Activated naive CD4-positive, alpha-beta T cell treated with anti-CD3 and anti-CD28 coated beads, Interleukin-2, amount 10 ng/mL, durations not matched to agents 7 days and 5 days (primary cell): Measurements from ENCODE around the gene SH2D2A.
A peak's percentile ranks its signal among the peaks of the same experiment; 100 is the strongest.

ENCODE experiments used
- CTCF ChIA-PET: fragments of 350-600 bp; sonication (Branson Sonifier 250); formaldehyde crosslinking; loops from one replicate; lab custom pipeline; 2021; ENCODE audit warnings: antibody characterized with exemption; lab: Charles Lee
- DNase-seq: peaks from one replicate; pipeline ENCODE4 v3.0.0-alpha.2; 2020
- H3K27ac Mint-ChIP-seq: one replicate; pipeline ENCODE4 v1.8.0; 2021; ENCODE audit warnings: mild to moderate bottlenecking, moderate library complexity, mixed read lengths
- H3K27me3 Mint-ChIP-seq: one replicate; pipeline ENCODE4 v1.8.0; 2021; ENCODE audit warnings: mild to moderate bottlenecking, mixed read lengths
- H3K36me3 Mint-ChIP-seq: one replicate; pipeline ENCODE4 v1.8.0; 2021; ENCODE audit warnings: mixed read lengths
- H3K4me1 Mint-ChIP-seq: one replicate; pipeline ENCODE4 v1.8.0; 2021; ENCODE audit warnings: mixed read lengths
- H3K4me3 Mint-ChIP-seq: one replicate; pipeline ENCODE4 v1.8.0; 2021; ENCODE audit warnings: mild to moderate bottlenecking, moderate library complexity, mixed read lengths
- H3K9me3 Mint-ChIP-seq: one replicate; pipeline ENCODE4 v1.8.0; 2021; ENCODE audit warnings: mixed read lengths

SH2D2A gene

DNA sequence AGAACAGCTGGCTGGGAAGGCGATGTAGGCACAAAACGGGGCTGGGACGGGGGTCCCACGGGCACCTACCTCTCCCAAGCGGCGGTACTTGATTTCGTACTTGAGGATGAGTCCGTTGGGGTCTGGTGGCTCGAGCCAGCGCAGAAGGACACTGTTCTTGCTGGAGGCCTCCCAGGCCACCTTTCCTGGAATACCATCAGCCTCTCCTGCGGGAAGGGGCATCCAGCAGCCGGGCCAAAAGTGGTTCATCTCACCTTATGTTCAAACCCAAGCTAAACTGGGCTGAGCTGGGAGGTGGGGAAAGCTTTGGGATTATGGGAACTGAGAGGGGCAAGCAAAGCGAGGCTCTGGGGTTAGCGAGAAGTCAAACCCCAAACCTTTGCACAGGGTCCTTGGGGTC is 28.0 kb upstream of the SH2D2A start:
- CTCF ChIA-PET, result interaction anchor here (1.3 to 1.7 kb wide), 2 partner anchors 14 to 15 kb away, joined by 3 to 5 read pairs; no protein-coding TSS in a partner anchor
- Mint-ChIP-seq H3K27me3 (peaks cover 99% of the 10 kb centered on the region), H3K36me3 (peaks cover 2% of the 10 kb centered on the region), H3K9me3 (no peaks in the 10 kb centered on the region), H3K27ac (no peak overlapping the region), H3K4me3 (no peak overlapping the region), H3K4me1 (peaks cover 38% of the 10 kb centered on the region)
- DNase-seq, result no peak

DNA sequence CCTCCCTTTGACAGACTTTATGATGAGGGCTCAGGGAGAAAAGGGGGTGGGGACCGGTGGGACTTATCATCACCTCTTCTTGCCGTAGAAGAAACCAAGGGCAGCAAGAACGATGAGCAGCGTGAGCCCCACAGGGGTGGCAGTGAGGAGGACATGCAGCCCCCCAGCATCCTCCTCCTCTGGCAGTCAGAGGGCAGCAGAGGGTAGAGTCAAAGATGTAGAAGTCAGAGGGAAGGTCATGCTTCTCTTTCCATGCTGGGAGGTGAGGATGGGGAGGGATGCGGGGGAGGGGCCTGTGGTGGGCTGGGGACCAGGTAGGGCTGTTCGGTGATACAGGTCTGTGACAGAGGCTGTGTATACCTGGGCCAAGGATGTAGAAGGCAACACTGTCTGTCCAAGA is 27.5 kb upstream of the SH2D2A start:
- DNase-seq, result no peak
- no peak overlapping the region for H3K4me3 Mint-ChIP-seq
- H3K4me1 Mint-ChIP-seq, result peaks cover 33% of the 10 kb centered on the region
- peaks cover 2% of the 10 kb centered on the region for H3K36me3 Mint-ChIP-seq
- H3K27me3 Mint-ChIP-seq, result peaks cover 99% of the 10 kb centered on the region
- H3K27ac Mint-ChIP-seq, result no peak overlapping the region
- CTCF ChIA-PET, result interaction anchor here (1.3 to 1.8 kb wide), 2 partner anchors 16 kb away, joined by 5 to 7 read pairs; no protein-coding TSS in a partner anchor
- H3K9me3 Mint-ChIP-seq, result no peaks in the 10 kb centered on the region

DNA sequence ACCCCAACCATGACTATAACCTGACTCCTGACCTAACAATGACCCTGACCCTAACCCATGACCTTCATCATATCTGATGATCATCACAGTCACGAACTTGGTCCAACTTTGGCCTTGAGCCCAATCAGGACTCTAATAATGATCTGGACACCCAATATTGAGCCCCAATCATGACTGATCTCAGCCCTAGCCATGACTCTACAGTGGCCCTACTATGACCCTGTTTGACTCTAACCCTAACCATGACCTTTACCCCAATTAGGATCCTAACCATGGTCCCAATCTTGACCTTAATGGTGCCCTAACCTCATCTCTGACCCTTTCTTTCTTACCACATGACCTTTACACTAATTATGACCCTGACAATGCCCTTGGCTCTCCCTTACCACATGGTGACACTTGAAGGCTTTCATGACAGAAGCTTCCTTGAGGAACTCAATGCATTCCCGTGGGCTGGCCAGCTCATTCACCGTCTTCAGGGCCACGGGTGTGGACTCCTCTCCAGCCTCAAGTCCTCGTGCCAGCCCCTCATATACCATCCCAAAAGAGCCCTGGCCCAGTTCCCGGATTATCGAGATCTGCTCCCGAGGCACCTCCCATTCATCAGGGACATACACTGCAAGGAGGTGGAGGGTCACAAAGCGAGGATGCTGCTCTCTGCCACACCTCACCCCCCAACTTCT is 26.1 kb upstream of the SH2D2A start:
- Mint-ChIP-seq H3K27me3 (peaks cover 90% of the 10 kb centered on the region), H3K27ac (no peak overlapping the region), H3K36me3 (peaks cover 2% of the 10 kb centered on the region), H3K4me1 (peaks cover 25% of the 10 kb centered on the region), H3K9me3 (no peaks in the 10 kb centered on the region), H3K4me3 (no peak overlapping the region)
- DNase-seq, result no peak
- CTCF ChIA-PET, result interaction anchor here (1.8 kb wide), 1 partner anchor 17 kb away, joined by 7 read pairs; no protein-coding TSS in a partner anchor

DNA sequence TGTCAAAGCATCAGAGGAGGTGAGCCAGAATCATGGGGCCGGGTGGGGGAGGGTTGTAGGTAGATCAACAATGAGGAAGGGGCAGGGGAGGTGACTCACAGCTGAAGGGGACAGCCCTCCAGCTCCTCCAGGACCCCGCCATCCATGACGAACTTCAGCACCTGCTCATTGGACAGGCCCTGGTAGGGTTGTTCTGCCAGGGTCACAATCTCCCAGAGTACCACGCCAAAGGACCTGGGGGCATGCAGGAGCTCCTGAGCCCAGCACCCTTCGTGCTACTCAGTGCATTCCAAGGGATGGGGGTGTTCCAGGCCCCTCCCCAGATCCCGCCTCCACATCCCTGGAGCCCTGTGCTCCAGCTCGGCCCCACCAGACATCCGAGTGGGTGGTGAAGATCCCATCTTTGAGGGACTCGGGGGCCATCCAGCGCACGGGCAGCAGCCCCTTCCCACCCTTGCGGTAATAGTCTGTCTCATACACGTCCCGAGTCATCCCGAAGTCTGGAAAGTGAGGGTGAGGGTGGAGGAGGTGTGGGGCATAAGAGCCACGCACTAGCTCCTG is 24.7 kb upstream of the SH2D2A start:
- peaks cover 2% of the 10 kb centered on the region for H3K36me3 Mint-ChIP-seq
- H3K4me3 Mint-ChIP-seq, result no peak overlapping the region
- H3K4me1 Mint-ChIP-seq, result peaks cover 32% of the 10 kb centered on the region
- no peak overlapping the region for H3K27ac Mint-ChIP-seq
- no peaks in the 10 kb centered on the region for H3K9me3 Mint-ChIP-seq
- DNase-seq, result no peak
- CTCF ChIA-PET, result interaction anchor here (0.9 to 2.1 kb wide), 6 partner anchors 14 to 49 kb away, joined by 3 to 15 read pairs (median 3); partner anchors contain the start of gene NTRK1
- H3K27me3 Mint-ChIP-seq, result peaks cover 88% of the 10 kb centered on the region

DNA sequence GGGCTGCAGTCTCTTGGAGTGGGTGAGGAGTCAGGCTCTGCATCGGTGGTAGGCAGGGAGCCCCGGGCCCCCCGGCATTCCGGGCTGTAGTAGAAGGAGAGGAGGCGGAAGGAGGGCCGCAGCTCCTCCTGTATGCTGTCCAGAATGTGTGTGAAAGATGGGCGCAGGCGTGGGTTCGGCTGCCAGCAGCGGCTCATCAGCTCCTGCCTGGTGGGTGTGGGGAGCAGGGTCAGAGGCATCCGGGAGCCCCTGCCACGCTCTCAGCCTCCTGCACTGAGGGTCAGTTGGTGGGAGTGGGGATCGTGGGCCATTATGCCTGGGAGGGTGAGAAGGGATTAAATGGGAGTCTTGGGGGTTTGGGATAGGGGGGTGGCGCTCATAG is 24.2 kb upstream of the SH2D2A start:
- Mint-ChIP-seq H3K9me3 (no peaks in the 10 kb centered on the region), H3K27me3 (peaks cover 88% of the 10 kb centered on the region), H3K36me3 (peaks cover 2% of the 10 kb centered on the region), H3K4me1 (peaks cover 32% of the 10 kb centered on the region), H3K27ac (no peak overlapping the region), H3K4me3 (no peak overlapping the region)
- no peak for DNase-seq
- CTCF ChIA-PET, result interaction anchor here (1.1 to 2.1 kb wide), 3 partner anchors 15 to 43 kb away, joined by 3 to 15 read pairs (median 3); partner anchors contain the start of gene NTRK1

DNA sequence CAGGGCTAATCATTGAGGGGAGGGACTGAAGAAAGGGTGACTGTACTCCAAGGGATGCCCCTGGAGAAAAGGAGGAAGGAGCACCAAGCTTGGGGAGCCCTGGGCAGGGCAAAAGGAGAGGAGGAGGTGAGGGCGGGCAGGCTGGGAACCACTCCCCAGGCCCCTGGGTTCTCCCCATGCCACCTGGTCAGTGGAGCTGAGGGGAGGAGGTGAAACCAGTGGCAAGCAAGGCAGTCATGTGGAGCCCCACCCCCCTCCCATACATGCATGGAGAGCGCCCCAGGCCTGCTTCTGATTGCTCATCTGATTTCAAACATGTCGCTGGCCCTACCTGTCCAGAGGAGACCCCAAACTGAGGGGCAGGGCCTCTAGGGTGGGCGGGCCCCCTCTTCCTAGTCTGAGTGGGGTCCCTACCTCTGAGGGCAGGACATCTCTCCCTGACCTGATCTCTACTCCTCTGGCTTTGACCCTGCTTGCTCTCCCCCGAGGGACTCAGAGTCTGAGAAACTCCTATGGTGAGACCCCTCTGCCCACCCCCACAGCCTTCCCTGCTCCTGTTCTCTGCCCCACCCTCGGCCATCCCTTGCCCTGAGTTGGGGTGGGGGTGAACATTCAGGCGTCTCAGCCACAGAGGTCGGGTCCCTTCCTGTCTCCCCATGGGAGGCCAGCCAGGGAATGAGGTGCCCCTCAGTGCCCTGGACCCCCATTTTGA is 23.7 kb upstream of the SH2D2A start:
- CTCF ChIA-PET, result interaction anchor here (2.1 kb wide), 1 partner anchor 20 kb away, joined by 15 read pairs; the partner anchor contains the start of gene NTRK1

DNA sequence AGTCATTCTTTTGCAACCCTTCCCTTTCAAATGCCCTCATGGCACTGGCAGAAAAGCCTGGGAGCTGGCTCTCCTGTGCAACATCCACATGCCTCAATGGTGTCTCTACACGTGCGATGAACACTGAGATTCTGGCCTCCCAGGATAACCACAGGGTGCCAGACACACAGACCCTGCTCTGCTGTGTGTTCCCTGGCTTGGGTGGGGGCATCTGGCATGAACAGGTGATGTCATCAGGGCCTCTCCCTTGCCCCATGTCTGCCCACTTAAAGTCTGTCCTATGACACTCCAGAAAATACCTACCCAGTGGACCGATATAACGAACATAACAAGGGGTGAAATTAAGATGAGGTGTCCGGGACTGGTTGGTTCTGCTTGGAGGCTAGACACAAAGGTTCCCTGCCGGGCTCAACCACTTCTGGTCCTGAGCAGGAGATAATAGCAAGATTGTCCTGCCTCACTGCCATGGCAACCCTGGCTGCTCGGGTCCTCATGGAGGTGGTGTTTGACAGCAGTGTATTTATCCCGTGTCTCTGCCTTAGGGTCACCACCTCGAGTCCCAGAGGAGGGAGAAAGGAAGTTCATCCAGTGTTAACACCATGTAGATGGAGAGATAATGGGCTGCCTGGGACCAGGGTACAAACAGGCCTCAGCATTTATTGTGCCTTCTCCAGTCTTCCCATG is 22.9 kb upstream of the SH2D2A start:
- H3K27ac Mint-ChIP-seq, result no peak overlapping the region
- CTCF ChIA-PET, result interaction anchor here (0.6 to 6.6 kb wide), 21 partner anchors 9 to 113 kb away, joined by 3 to 191 read pairs (median 10); partner anchors contain the start of genes INSRR, NTRK1, PEAR1 and SH2D2A
- peaks cover 31% of the 10 kb centered on the region for H3K4me1 Mint-ChIP-seq
- no peak for DNase-seq
- no peak overlapping the region for H3K4me3 Mint-ChIP-seq
- no peaks in the 10 kb centered on the region for H3K9me3 Mint-ChIP-seq
- H3K27me3 Mint-ChIP-seq, result peaks cover 82% of the 10 kb centered on the region
- H3K36me3 Mint-ChIP-seq, result no peaks in the 10 kb centered on the region

More for the DNA sequence above, 23.7 kb upstream of the SH2D2A start:
- Mint-ChIP-seq H3K4me3 (no peak overlapping the region), H3K27ac (no peak overlapping the region), H3K36me3 (peaks cover 2% of the 10 kb centered on the region), H3K9me3 (no peaks in the 10 kb centered on the region), H3K4me1 (peaks cover 34% of the 10 kb centered on the region), H3K27me3 (peaks cover 86% of the 10 kb centered on the region)
- DNase-seq, result no peak

DNA sequence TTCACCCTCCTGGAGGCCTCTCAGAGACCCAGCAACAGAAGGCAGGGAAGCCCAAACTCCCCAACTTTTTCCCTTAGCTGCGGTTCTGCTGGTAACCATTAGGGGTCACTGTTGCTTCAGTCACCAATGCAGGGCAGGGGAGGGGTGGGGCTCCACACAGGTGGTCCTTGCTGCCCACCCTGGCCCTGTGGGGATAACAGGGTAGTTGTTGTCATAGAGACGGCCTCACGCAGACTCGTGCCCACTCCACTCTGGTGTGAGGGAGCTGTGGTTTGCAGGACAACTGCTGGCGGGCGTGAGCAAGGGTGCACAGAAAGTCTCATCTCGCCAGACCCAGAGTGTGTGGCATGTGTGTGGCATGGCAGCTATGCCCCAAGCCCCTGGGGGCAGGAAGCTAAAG is 22.3 kb upstream of the SH2D2A start:
- peak; percentile 66 for DNase-seq
- Mint-ChIP-seq H3K27me3 (peaks cover 82% of the 10 kb centered on the region), H3K4me1 (peaks cover 34% of the 10 kb centered on the region), H3K4me3 (no peak overlapping the region), H3K9me3 (no peaks in the 10 kb centered on the region), H3K36me3 (no peaks in the 10 kb centered on the region), H3K27ac (no peak overlapping the region)
- CTCF ChIA-PET, result interaction anchor here (0.6 to 6.6 kb wide), 26 partner anchors 9 to 132 kb away, joined by 3 to 191 read pairs (median 5); partner anchors contain the start of genes INSRR, NTRK1, PEAR1 and SH2D2A

DNA sequence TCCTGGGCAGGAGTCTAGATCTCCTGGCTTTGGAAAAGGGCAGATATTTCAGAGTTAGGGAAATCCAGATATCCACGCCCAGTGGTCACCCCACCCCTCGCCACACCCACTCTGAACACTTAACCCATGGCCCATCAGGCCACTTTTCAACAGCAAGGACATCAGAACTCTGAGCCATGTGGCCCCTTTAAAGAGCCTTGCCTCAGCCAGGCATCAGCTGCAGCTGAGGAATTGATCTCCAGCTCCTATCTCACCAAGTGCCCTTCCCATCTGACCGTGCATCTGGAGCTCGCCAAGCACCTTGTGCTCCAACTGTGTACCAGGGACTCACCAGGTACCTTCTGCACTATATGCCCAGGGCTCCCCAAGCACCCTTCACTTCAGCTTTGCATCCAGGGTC is 20.2 kb upstream of the SH2D2A start:
- no peaks in the 10 kb centered on the region for H3K36me3 Mint-ChIP-seq
- H3K27ac Mint-ChIP-seq, result no peak overlapping the region
- peaks cover 38% of the 10 kb centered on the region for H3K4me1 Mint-ChIP-seq
- no peak overlapping the region for H3K4me3 Mint-ChIP-seq
- CTCF ChIA-PET, result interaction anchor here (1.3 to 6.6 kb wide), 9 partner anchors 8 to 147 kb away, joined by 3 to 191 read pairs (median 43); partner anchors contain the start of genes INSRR, NTRK1 and PEAR1
- peaks cover 82% of the 10 kb centered on the region for H3K27me3 Mint-ChIP-seq
- DNase-seq, result no peak
- H3K9me3 Mint-ChIP-seq, result no peaks in the 10 kb centered on the region

DNA sequence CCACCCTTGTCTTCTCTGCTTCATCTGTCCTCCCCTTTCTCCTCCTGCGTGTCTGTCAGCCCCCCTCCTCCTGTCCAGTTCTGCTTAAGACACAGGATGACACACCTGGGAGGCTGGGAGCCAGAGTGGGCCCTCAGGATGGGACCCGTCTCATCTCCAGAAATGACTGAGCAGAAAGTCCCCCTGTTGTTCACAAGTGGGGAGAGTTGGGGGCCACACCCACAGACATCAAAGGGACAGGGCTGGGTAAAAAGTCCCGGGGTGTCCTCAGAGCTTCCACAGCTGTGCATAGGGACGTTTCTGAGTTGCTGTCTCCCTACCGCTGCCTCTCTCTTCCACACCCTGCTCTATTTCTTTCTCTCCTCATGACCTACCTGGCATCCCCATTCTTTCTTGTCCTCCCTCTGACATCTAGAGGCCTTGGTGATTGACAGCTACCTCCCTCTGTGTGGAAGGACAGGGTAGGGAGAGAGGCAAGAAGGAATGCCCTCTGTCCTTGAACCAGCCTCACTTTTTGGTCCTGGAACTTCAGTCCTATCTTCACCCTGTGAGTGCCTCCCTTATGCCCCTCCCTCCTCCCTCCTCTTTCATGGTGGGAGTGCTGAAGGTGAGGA is 19.5 kb upstream of the SH2D2A start:
- DNase-seq, result peak; percentile 54
- H3K4me1 Mint-ChIP-seq, result peaks cover 38% of the 10 kb centered on the region
- H3K27me3 Mint-ChIP-seq, result peaks cover 82% of the 10 kb centered on the region
- no peak overlapping the region for H3K27ac Mint-ChIP-seq
- no peak overlapping the region for H3K4me3 Mint-ChIP-seq
- H3K36me3 Mint-ChIP-seq, result no peaks in the 10 kb centered on the region
- CTCF ChIA-PET, result interaction anchor here (1.1 to 6.6 kb wide), 7 partner anchors 12 to 146 kb away, joined by 3 to 191 read pairs (median 47); partner anchors contain the start of genes INSRR, NTRK1 and PEAR1
- H3K9me3 Mint-ChIP-seq, result no peaks in the 10 kb centered on the region

DNA sequence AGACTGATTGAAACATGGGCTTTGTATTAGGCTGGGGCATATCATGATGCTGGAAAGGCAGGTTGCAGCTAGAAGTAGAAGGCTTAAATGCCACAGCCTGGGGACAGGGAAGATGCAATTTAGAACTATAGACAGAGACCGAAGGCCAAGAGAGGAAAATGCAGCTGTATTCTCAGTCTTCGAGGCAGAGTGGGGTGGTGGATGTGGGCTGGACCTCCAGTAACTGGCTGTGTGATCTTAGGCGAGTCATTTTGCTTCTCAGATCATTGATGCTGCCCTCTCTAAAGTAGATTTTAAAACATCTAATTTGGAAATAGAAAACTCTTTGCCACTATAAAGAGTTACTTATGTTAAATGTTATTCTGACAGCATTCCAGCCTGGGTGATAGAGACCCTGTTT is 17.7 kb upstream of the SH2D2A start:
- H3K9me3 Mint-ChIP-seq, result no peaks in the 10 kb centered on the region

DNA sequence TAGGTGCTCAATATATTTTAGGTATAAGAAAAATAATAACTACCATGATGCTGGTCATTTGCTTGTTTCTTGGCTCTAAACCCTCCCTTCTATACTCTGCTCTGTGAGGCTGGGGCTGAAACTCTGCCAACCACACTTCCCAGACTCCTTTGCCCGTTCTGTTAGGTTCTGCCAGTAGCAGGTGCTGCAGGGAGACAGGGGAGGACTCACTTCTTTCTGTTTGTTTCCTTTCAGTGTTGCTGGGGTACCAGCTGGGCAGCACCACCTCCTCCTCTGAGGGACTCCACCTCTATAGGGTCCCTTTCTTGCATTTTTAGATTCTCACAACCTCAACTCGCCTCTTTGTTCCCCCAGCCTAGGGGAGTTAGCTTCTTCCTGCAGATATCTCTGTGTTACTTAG is 17.0 kb upstream of the SH2D2A start:
- H3K27me3 Mint-ChIP-seq, result peaks cover 82% of the 10 kb centered on the region
- DNase-seq, result peak; percentile 37
- no peak overlapping the region for H3K4me3 Mint-ChIP-seq
- no peaks in the 10 kb centered on the region for H3K36me3 Mint-ChIP-seq
- no peak overlapping the region for H3K27ac Mint-ChIP-seq
- peaks cover 34% of the 10 kb centered on the region for H3K4me1 Mint-ChIP-seq
- H3K9me3 Mint-ChIP-seq, result no peaks in the 10 kb centered on the region
- CTCF ChIA-PET, result interaction anchor here (0.7 to 6.6 kb wide), 12 partner anchors 12 to 455 kb away, joined by 3 to 191 read pairs (median 4); partner anchors contain the start of genes INSRR and NTRK1

More for the DNA sequence above, 17.7 kb upstream of the SH2D2A start:
- no peaks in the 10 kb centered on the region for H3K36me3 Mint-ChIP-seq
- CTCF ChIA-PET, result interaction anchor here (0.7 to 6.6 kb wide), 11 partner anchors 13 to 454 kb away, joined by 3 to 191 read pairs (median 4); partner anchors contain the start of genes INSRR and NTRK1
- no peak overlapping the region for H3K27ac Mint-ChIP-seq
- peaks cover 38% of the 10 kb centered on the region for H3K4me1 Mint-ChIP-seq
- peaks cover 82% of the 10 kb centered on the region for H3K27me3 Mint-ChIP-seq
- no peak overlapping the region for H3K4me3 Mint-ChIP-seq
- DNase-seq, result no peak

DNA sequence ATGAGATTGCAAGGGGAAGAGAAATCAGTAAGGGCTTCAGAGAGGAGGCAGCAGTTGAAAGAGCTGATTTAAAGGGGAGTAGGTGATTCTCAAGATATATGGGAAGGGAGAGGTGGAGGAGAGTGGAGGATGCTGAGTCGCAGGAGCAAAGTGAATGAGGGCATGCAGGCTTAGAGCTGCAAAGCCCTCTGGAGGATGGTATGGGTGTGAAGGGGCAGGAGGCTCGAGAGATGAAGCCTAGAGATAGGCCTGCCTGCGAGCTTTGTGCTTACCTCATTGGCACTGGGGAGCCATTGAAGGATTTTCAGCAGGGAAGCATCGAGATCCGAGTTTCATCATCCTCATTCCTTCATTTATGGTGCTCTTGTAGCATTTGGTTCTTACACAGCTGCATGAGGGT is 15.8 kb upstream of the SH2D2A start:
- Mint-ChIP-seq H3K27me3 (peaks cover 85% of the 10 kb centered on the region), H3K4me3 (no peak overlapping the region), H3K4me1 (peaks cover 34% of the 10 kb centered on the region), H3K36me3 (no peaks in the 10 kb centered on the region), H3K9me3 (no peaks in the 10 kb centered on the region), H3K27ac (no peak overlapping the region)
- CTCF ChIA-PET, result interaction anchor here (0.9 to 3.2 kb wide), 5 partner anchors 8 to 143 kb away, joined by 3 to 10 read pairs (median 4); partner anchors contain the start of gene NTRK1
- DNase-seq, result no peak
